Mesodermal cell (in vitro differentiated cells): ENCODE measurements around the gene AP1G2.

Source experiments
- H3K27ac ChIP-seq: 2 replicates; pipeline ENCODE4 v1.7.0; 2013; ENCODE audit warnings: mild to moderate bottlenecking, low read depth, low read length, moderate library complexity; ENCODE audit not compliant: severe bottlenecking
- H3K36me3 ChIP-seq: 2 replicates; pipeline ENCODE4 v1.7.1; 2013; ENCODE audit warnings: mild to moderate bottlenecking, low read length, moderate library complexity; ENCODE audit not compliant: control insufficient read depth, insufficient read depth
- H3K4me1 ChIP-seq: one replicate; pipeline ENCODE4 v1.7.1; 2013; ENCODE audit warnings: mild to moderate bottlenecking, low read length; ENCODE audit not compliant: insufficient read depth, control insufficient read depth, poor library complexity, severe bottlenecking
- H3K4me3 ChIP-seq: 2 replicates; pipeline ENCODE4 v1.7.0; 2013; ENCODE audit warnings: low read length, control low read depth, mild to moderate bottlenecking; ENCODE audit not compliant: insufficient read depth, poor library complexity, severe bottlenecking; ENCODE audit errors: extremely low read depth
- H3K9me3 ChIP-seq: 2 replicates; pipeline ENCODE4 v1.7.1; 2013; ENCODE audit warnings: mild to moderate bottlenecking, low read length, moderate library complexity; ENCODE audit not compliant: control insufficient read depth
- WGBS, 2 experiments: methylation state at CpG; one replicate each; pipeline ENCODE4 v1.1.5; 2013; ENCODE audit warnings: missing lambda C conversion rate in 2 of 2; ENCODE audit not compliant: insufficient coverage in 2 of 2; 5-methylcytosine and 5-hydroxymethylcytosine counted together

The AP1G2 gene

DNA sequence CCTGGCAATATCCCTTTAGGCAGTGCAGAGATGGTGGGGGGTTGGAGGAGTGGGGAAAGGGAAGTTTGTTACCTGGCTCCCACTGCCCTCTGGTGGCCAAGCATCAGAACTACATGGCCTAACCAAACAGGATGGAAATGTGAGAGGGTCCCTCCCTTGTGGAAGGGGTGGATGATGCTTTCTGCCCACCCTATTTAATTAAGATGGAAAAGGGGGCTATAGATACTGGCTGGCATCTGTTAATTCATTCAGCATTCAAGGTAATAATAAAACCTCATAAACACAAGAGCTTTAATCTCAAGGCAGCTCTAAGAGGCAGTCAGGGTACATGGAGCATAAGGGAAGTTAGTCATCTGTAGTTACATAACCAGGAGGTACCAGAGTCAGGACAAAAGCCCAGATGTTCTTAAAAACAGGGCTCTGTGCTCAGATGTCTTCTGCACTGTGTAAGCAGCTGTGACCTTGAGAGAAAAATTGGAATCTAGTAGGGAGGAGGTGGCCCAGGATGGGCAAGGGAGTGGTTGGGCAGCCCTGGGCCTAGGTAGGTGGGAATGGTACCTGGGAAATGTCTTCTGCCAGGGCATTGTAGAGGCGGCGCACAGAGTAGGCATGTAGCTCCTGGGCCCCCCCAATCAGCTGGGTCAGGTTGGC is 4.6 kb downstream of the AP1G2 start:
- Histone ChIP-seq H3K4me1 (peaks cover 1% of the 10 kb centered on the region), H3K36me3 (peaks cover 69% of the 10 kb centered on the region), H3K4me3 (no peak overlapping the region), H3K9me3 (no peaks in the 10 kb centered on the region), H3K27ac (no peak overlapping the region)
- 84 to 90% methylated on average over 2 of the region's 2 CpGs for WGBS, 2 experiments

GRCh38 chr14:23561873-23562821 is 5.4 kb downstream of the AP1G2 start:
- Histone ChIP-seq H3K36me3 (peaks cover 69% of the 10 kb centered on the region), H3K4me3 (no peak overlapping the region), H3K9me3 (no peaks in the 10 kb centered on the region), H3K27ac (no peak overlapping the region), H3K4me1 (peaks cover 1% of the 10 kb centered on the region)
- 94 to 98% methylated on average over 12 to 13 of the region's 15 CpGs for WGBS, 2 experiments

DNA sequence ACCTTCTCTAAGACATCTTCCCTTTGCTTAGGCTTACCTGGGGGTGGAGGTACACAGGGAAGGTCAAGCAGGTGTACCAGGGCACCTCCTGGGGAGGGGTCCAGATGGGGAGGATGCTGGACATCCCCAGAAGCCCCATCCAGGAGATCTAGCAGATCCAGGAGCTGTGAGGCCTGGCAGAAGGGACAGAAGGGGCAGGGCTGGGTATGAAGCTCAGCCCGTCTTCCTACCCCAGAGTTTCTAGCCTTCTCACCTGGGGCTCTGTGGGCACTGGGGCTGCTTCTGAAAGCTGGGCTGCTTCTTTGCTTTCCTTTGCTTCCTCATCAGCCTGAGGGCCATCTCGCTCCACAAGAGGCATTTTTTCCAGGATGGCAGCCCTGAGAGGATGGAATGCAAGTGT is 6.3 kb downstream of the AP1G2 start:
- Histone ChIP-seq H3K36me3 (peaks cover 69% of the 10 kb centered on the region), H3K27ac (no peak overlapping the region), H3K4me1 (peaks cover 7% of the 10 kb centered on the region), H3K4me3 (no peak overlapping the region), H3K9me3 (no peaks in the 10 kb centered on the region)
- WGBS, 2 experiments, result 94 to 100% methylated on average over 2 of the region's 2 CpGs

- 56 to 82% methylated on average over 2 to 3 of the region's 3 CpGs for WGBS, 2 experiments
- H3K4me3 ChIP-seq, result no peak overlapping the region
- H3K36me3 ChIP-seq, result peaks cover 64% of the 10 kb centered on the region
- H3K4me1 ChIP-seq, result peaks cover 7% of the 10 kb centered on the region
- H3K27ac ChIP-seq, result no peak overlapping the region
- no peaks in the 10 kb centered on the region for H3K9me3 ChIP-seq
Observed at GRCh38 chr14:23559926-23560520, 7.6 kb downstream of the AP1G2 start.

DNA sequence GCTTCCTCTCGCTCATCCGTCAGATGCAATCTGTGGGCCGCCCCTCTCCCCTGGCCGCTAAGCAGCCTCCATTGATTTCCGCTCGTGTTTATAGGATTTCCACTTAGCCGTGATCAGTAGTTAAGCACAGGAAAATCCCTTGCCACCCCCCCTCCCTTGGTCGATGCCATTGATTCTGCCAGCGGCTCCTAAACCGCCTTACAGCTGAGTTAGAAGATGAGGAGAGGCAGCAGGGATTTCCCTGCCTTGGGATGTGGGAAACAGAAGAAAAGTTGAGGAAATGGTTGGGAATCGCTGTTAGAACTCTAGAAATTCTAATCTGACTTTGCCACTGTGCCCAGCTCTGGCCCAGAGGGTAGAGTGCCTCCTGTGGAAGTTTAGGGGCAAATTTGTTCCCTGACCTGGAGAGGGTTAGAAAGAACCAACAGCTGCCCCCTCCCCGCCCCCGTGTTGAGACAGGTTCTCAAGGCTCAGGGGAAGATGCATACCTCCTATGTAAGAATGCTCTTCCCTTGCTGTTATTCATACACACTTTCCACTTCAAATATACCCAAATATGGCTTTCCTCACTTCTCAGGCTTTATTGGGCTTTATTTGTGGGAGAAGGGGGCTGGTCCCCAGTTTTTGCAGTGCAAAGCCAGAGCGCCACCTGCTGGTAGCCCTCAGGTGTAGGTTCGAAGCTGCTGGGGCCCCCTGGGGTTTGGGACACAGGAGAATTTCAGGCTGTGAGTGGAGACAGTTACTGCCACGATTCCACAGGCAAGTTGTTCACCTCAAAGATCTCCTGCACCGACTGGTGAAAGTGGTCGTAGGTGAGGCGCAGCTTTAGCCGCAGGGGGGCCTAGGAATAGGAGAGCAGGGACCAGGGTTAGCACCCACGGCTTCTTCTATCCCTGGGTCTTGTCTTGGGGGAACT is 8.3 kb downstream of the AP1G2 start:
- no peak overlapping the region for H3K27ac ChIP-seq
- H3K36me3 ChIP-seq, result peaks cover 56% of the 10 kb centered on the region
- no peaks in the 10 kb centered on the region for H3K9me3 ChIP-seq
- WGBS, 2 experiments, result 65 to 79% methylated on average over 12 to 17 of the region's 21 CpGs
- no peak overlapping the region for H3K4me3 ChIP-seq
- H3K4me1 ChIP-seq, result peaks cover 7% of the 10 kb centered on the region

- peaks cover 50% of the 10 kb centered on the region for H3K36me3 ChIP-seq
- no peak overlapping the region for H3K4me3 ChIP-seq
- WGBS, 2 experiments, result 92 to 94% methylated on average over 9 of the region's 10 CpGs
- no peaks in the 10 kb centered on the region for H3K9me3 ChIP-seq
- H3K27ac ChIP-seq, result no peak overlapping the region
- peaks cover 7% of the 10 kb centered on the region for H3K4me1 ChIP-seq
Observed at GRCh38 chr14:23558346-23559009, 9.1 kb downstream of the AP1G2 start.

DNA sequence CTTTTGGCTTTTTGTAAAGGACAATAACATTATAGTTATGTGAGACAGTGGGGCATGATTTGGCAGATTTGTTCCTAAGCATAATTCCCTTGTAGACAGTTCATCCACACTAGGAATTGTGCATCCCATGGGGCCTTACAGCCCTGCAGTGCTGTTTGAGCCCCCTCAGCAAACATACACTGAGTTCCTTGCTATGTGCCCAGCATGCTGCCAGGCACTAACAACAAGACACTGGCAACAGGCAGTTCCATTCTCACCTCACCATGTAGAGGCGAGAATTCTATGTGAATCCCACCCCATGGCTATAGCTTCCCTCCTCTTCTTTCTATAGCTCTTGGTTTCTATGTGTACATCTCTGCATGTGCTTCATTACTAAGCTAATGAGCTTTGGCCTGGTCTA is 9.6 kb downstream of the AP1G2 start:
- peaks cover 7% of the 10 kb centered on the region for H3K4me1 ChIP-seq
- no peak overlapping the region for H3K27ac ChIP-seq
- no peak overlapping the region for H3K4me3 ChIP-seq
- 100% methylated on average over 1 of the region's 1 CpG for WGBS, 2 experiments
- H3K9me3 ChIP-seq, result no peaks in the 10 kb centered on the region
- H3K36me3 ChIP-seq, result peaks cover 45% of the 10 kb centered on the region

- no peak overlapping the region for H3K27ac ChIP-seq
- H3K36me3 ChIP-seq, result peaks cover 45% of the 10 kb centered on the region
- WGBS, 2 experiments, result 83 to 93% methylated on average over 2 of the region's 2 CpGs
- H3K4me1 ChIP-seq, result peaks cover 7% of the 10 kb centered on the region
- no peaks in the 10 kb centered on the region for H3K9me3 ChIP-seq
- no peak overlapping the region for H3K4me3 ChIP-seq
Observed at GRCh38 chr14:23557521-23557920, 10.1 kb downstream of the AP1G2 start.

- Histone ChIP-seq H3K36me3 (peaks cover 39% of the 10 kb centered on the region), H3K27ac (no peak overlapping the region), H3K4me3 (peak overlapping the region; percentile 72), H3K9me3 (no peaks in the 10 kb centered on the region), H3K4me1 (peaks cover 7% of the 10 kb centered on the region)
- 66 to 68% methylated on average over 14 to 15 of the region's 17 CpGs for WGBS, 2 experiments
Observed at GRCh38 chr14:23556700-23557440, 10.7 kb downstream of the AP1G2 start.
